IMR-90 (cell line): ENCODE measurements around the gene MLLT1. TPM values are rescaled to one million over a fixed set of nuclear protein-coding genes. Genes with fewer than 3 reads are reported as not detected.

Source experiments
- ATAC-seq: fragments of 200-7000 bp; cut with Tn5 transposase; 2 replicates; pipeline ENCODE4 v1.9.1; 2020; ENCODE audit warnings: low read depth, mild to moderate bottlenecking, moderate library complexity
- BruUV-seq: library from RNA; stranded (reverse); fragments of 400-500 nt; replicated peaks from 2 replicates; lab custom pipeline; 2021; lab: Mats Ljungman, UMichigan
- CTCF ChIA-PET: fragments of 300-600 bp; formaldehyde crosslinking; extraction: SDS; loops from one replicate; lab custom pipeline; 2021; ENCODE audit warnings: antibody characterized with exemption; lab: Yijun Ruan, JAX
- POLR2A ChIA-PET: fragments of 300-600 bp; sonication (Branson Sonifier 250); formaldehyde crosslinking; loops from one replicate; lab custom pipeline; 2022; ENCODE audit warnings: antibody characterized with exemption; ENCODE audit not compliant: unreplicated experiment; lab: Charles Lee
- DNase-seq: peaks from one replicate; pipeline ENCODE4 v3.0.0; 2013
- H2AFZ ChIP-seq: replicated peaks from 2 replicates; pipeline ENCODE3; 2013; ENCODE audit warnings: low read length, mild to moderate bottlenecking; ENCODE audit not compliant: poor library complexity
- H2AK5ac ChIP-seq: 2 replicates; pipeline ENCODE4 v1.6.1; 2013; ENCODE audit warnings: low read depth, low read length, inconsistent platforms
- H2AK9ac ChIP-seq: replicated peaks from 2 replicates; pipeline ENCODE3; 2013; ENCODE audit warnings: mild to moderate bottlenecking, low read depth, low read length, moderate library complexity; ENCODE audit not compliant: poor library complexity
- H2BK120ac ChIP-seq: 2 replicates; pipeline ENCODE4 v1.6.1; 2013; ENCODE audit warnings: low read depth, low read length, inconsistent platforms
- H2BK15ac ChIP-seq: 3 replicates; pipeline ENCODE4 v1.6.1; 2013; ENCODE audit warnings: low read depth, low read length, inconsistent platforms
- H2BK20ac ChIP-seq: 2 replicates; pipeline ENCODE4 v1.6.1; 2013; ENCODE audit warnings: low read depth, mild to moderate bottlenecking, inconsistent platforms, low read length, moderate library complexity
- H2BK5ac ChIP-seq: 2 replicates; pipeline ENCODE4 v1.6.1; 2013; ENCODE audit warnings: mild to moderate bottlenecking, low read depth, low read length, inconsistent platforms; ENCODE audit not compliant: poor library complexity, severe bottlenecking
- H3K14ac ChIP-seq: replicated peaks from 2 replicates; pipeline ENCODE4 v1.6.1; 2013; ENCODE audit warnings: low read depth, low read length, inconsistent platforms
- H3K18ac ChIP-seq: 2 replicates; pipeline ENCODE4 v1.6.1; 2013; ENCODE audit warnings: low read depth, low read length, control low read depth
- H3K23ac ChIP-seq: 2 replicates; pipeline ENCODE4 v1.6.1; 2013; ENCODE audit warnings: low read depth, low read length, inconsistent platforms
- H3K27ac ChIP-seq: 2 replicates; pipeline ENCODE4 v1.5.1; 2013; ENCODE audit warnings: mild to moderate bottlenecking, control low read depth, low read length; ENCODE audit not compliant: insufficient read depth
- H3K27me3 ChIP-seq: 2 replicates; pipeline ENCODE4 v1.6.1; 2013; ENCODE audit warnings: low read length; ENCODE audit not compliant: control insufficient read depth, insufficient read depth
- H3K36me3 ChIP-seq: 2 replicates; pipeline ENCODE4 v1.6.1; 2013; ENCODE audit warnings: low read length, mixed read lengths; ENCODE audit not compliant: control insufficient read depth, insufficient read depth
- H3K4ac ChIP-seq: 2 replicates; pipeline ENCODE4 v1.6.1; 2013; ENCODE audit warnings: low read depth, low read length, inconsistent platforms
- H3K4me1 ChIP-seq: 2 replicates; pipeline ENCODE4 v1.6.1; 2013; ENCODE audit warnings: low read length, mixed read lengths; ENCODE audit not compliant: control insufficient read depth, insufficient read depth
- H3K4me2 ChIP-seq: 2 replicates; pipeline ENCODE4 v1.6.1; 2013; ENCODE audit warnings: low read depth, mild to moderate bottlenecking, control low read depth, low read length, moderate library complexity
- H3K4me3 ChIP-seq: 2 replicates; pipeline ENCODE4 v1.5.1; 2013; ENCODE audit warnings: low read depth, mild to moderate bottlenecking, control low read depth, low read length, moderate library complexity; ENCODE audit not compliant: insufficient read depth
- H3K56ac ChIP-seq: 2 replicates; pipeline ENCODE4 v1.6.1; 2013; ENCODE audit warnings: low read length, inconsistent platforms; ENCODE audit not compliant: insufficient read depth; ENCODE audit errors: extremely low read depth
- H3K79me1 ChIP-seq, 2 experiments: 2 replicates each; pipeline ENCODE4 v1.6.1; 2013; ENCODE audit warnings: low read length in 2 of 2, inconsistent platforms in 1 of 2, low read depth in 1 of 2
- H3K9ac ChIP-seq: 2 replicates; pipeline ENCODE4 v1.6.1; 2013; ENCODE audit warnings: low read depth, low read length, control low read depth
- H3K9me1 ChIP-seq: 2 replicates; pipeline ENCODE4 v1.6.1; 2013; ENCODE audit warnings: low read length, inconsistent platforms; ENCODE audit not compliant: insufficient read depth
- H3K9me3 ChIP-seq: 2 replicates; pipeline ENCODE4 v1.6.1; 2013; ENCODE audit warnings: low read length; ENCODE audit not compliant: control insufficient read depth, insufficient read depth
- H4K20me1 ChIP-seq: 2 replicates; pipeline ENCODE4 v1.6.1; 2013; ENCODE audit warnings: low read length, inconsistent platforms; ENCODE audit not compliant: insufficient read depth
- H4K5ac ChIP-seq: 2 replicates; pipeline ENCODE4 v1.6.1; 2013; ENCODE audit warnings: mild to moderate bottlenecking, low read depth, low read length, control low read depth
- H4K8ac ChIP-seq, 2 experiments: 2 replicates each; pipeline ENCODE4 v1.6.1; 2013; ENCODE audit warnings: low read depth in 2 of 2, low read length in 2 of 2, control low read depth in 1 of 2, inconsistent platforms in 1 of 2
- H4K91ac ChIP-seq: 2 replicates; pipeline ENCODE4 v1.6.1; 2013; ENCODE audit warnings: low read depth, low read length, inconsistent platforms; ENCODE audit not compliant: insufficient read depth
- MAFK ChIP-seq: IDR thresholded peaks from 2 replicates; pipeline ENCODE4 v1.6.1; 2012; ENCODE audit warnings: low read depth, low read length, improper control_type of control experiment
- RFX5 ChIP-seq: IDR thresholded peaks from 2 replicates; pipeline ENCODE4 v1.8.0; 2012; ENCODE audit warnings: low read depth, mild to moderate bottlenecking, low read length, moderate library complexity
- SMC3 ChIP-seq: fragments of 150-350 bp; IDR thresholded peaks from 2 replicates; pipeline ENCODE4 v1.6.1; 2016; ENCODE audit warnings: low read depth, mild to moderate bottlenecking, antibody characterized with exemption, low read length, moderate library complexity
- WGBS, 2 experiments: methylation state at CpG; one replicate each; pipeline versions ENCODE4 v1.1.5 to v1.1.7; 2013; ENCODE audit warnings: missing lambda C conversion rate in 2 of 2; ENCODE audit not compliant: insufficient read length in 1 of 2; ENCODE audit errors: extremely low coverage in 2 of 2; 5-methylcytosine and 5-hydroxymethylcytosine counted together
- dilution Hi-C: fragments of 300-500 bp; cut with HindIII; formaldehyde crosslinking; loops from one replicate; pipeline ENCODE4 v1.14.3; 2018; ENCODE audit warnings: low sequenced_read_pairs; ENCODE audit not compliant: unreplicated experiment
- in situ Hi-C: fragments of 300-500 bp; cut with MboI; formaldehyde crosslinking; loops from 3 replicates; pipeline ENCODE4 v1.14.3; 2019; ENCODE audit warnings: low sequenced_read_pairs, inconsistent platforms, mixed read lengths
- intact Hi-C: fragments of 100-400 bp; cut with micrococcal nuclease; formaldehyde crosslinking; loops from 2 replicates; pipeline ENCODE4 v1.10.0; 2022
- polyA plus RNA-seq, 3 experiments: library from polyadenylated mRNA; depleted of rRNA; stranded (reverse); fragments of >200 nt; gene quantifications; 2 replicates each; pipeline ENCODE4 v1.2.3, GENCODE V29; 2012; ENCODE audit warnings: low replicate concordance in 1 of 3
- total RNA-seq: library from RNA; depleted of rRNA; stranded (reverse); fragments of >200 nt; gene quantifications from 2 replicates; pipeline ENCODE4 v1.2.3, GENCODE V29; 2012

MLLT1 gene
- total and polyA plus RNA-seq, 2 of the 4 experiments (the other 2 are of a cell fraction): 1.3 to 30.6 TPM

GRCh38 chr19:6298413-6298812 is 18.6 kb upstream of the MLLT1 start:
- DNase-seq (no peak), ATAC-seq (no peak)
- dilution Hi-C loops: no loop called here
- intact Hi-C loops: loop anchor here (2.0 kb wide), 2 partner anchors 132 to 170 kb away; no protein-coding TSS in a partner anchor
- Histone ChIP-seq H4K8ac (no peak overlapping the region), H2BK20ac (no peak overlapping the region), H3K79me1 (no peaks in the 10 kb centered on the region), H3K9me1 (no peaks in the 10 kb centered on the region), H2AK5ac (no peak overlapping the region), H4K5ac (no peak overlapping the region), H2BK15ac (no peak overlapping the region), H3K27me3 (no peaks in the 10 kb centered on the region; the same call in none of the 2 replicates), H3K4ac (no peak overlapping the region), H3K27ac (no peak overlapping the region), H3K56ac (no peak overlapping the region), H2AFZ (no peak overlapping the region), H3K14ac (no peak overlapping the region), H3K9ac (no peak overlapping the region), H3K23ac (no peak overlapping the region), H3K9me3 (peaks cover 8% of the 10 kb centered on the region), H4K20me1 (no peaks in the 10 kb centered on the region), H3K4me3 (no peak overlapping the region), H2AK9ac (no peak overlapping the region), H4K91ac (no peak overlapping the region), H3K18ac (no peak overlapping the region), H2BK5ac (no peak overlapping the region), H2BK120ac (no peak overlapping the region), H3K36me3 (no peaks in the 10 kb centered on the region), H3K4me2 (no peak overlapping the region), H3K4me1 (no peaks in the 10 kb centered on the region)
- 74% methylated on average over 5 of the region's 5 CpGs; no CpG with 5 or more reads in 1 of the 2 experiments for WGBS, 2 experiments
- no peak for TF ChIP-seq SMC3
- no peak for TF ChIP-seq MAFK
- no peak for TF ChIP-seq RFX5
- BruUV-seq: no TSS peak
- CTCF ChIA-PET: interaction anchor here (0.6 to 1.0 kb wide), 2 partner anchors 90 to 173 kb away, joined by 4 to 5 read pairs; no protein-coding TSS in a partner anchor
- in situ Hi-C loops: no loop called here
- POLR2A ChIA-PET: interaction anchor here (0.6 kb wide), 1 partner anchor 313 kb away, joined by 6 read pairs; no protein-coding TSS in a partner anchor
